Panc1 (cell line): ENCODE data around the gene HOXA9.

Experiments
- CTCF ChIP-seq: fragments of 450-650 bp; IDR thresholded peaks from 2 replicates; pipeline ENCODE4 v1.5.1; 2017; ENCODE audit warnings: mild to moderate bottlenecking
- POLR2AphosphoS5 ChIP-seq: IDR thresholded peaks from 2 replicates; pipeline ENCODE4 v1.6.1; 2012; ENCODE audit warnings: mild to moderate bottlenecking, low read depth, low read length, moderate library complexity
- REST ChIP-seq, 2 experiments: IDR thresholded peaks; 2 replicates each; pipeline ENCODE4 v1.6.1; 2011 to 2012; ENCODE audit warnings: low read depth in 2 of 2, control low read depth in 1 of 2, low read length in 1 of 2, mild to moderate bottlenecking in 1 of 2, moderate library complexity in 1 of 2; ENCODE audit not compliant: insufficient read depth in 1 of 2

- no peak for TF ChIP-seq CTCF
- TF ChIP-seq POLR2AphosphoS5, result no peak; the same call in 1 of the 2 replicates
- no peak for TF ChIP-seq REST (IDR thresholded peaks at IDR 0.05; ENCODE audit: insufficient read depth in 1 of 2, low read depth in 2 of 2, low read length in 1 of 2)
Measured at GRCh38 chr7:27122077-27122910, 43.0 kb downstream of the HOXA9 start.
